ENCODE measurements around the gene RTF1. TPM values are rescaled to one million over a fixed set of nuclear protein-coding genes. Genes with fewer than 3 reads are reported as not detected.

RTF1 gene
- total and polyA plus RNA-seq, 2 experiments from 2014 or later = 39.7 to 89.1 TPM

DNA sequence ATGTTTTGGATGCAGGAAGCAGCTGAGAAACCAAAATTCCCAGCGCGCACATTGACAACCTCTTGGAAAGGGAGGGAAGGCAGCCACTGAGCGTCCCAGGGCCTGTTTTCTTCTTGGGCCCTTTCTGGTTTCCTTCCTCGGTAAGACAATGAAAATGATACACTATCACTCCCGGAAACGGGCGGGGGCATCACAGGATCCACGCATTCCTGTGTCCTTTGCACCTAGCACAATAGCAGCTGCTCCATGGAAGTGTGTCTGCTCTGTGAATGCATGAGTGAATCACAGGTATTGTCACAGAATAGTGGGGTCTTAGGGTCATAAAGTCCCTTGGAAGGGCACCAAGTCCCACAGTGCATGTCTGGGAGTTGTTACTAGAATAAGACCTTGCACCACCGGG is 70.5 kb downstream of the RTF1 start:
- Histone ChIP-seq H3K4me1 (ENCODE audit: low read depth) (peaks cover under 1% of the 10 kb centered on the region), H3K36me3 (peaks cover 4% of the 10 kb centered on the region), H3K9me3 (ENCODE audit: low read depth) (no peaks in the 10 kb centered on the region), H3K27ac (no peak overlapping the region), H3K27me3 (peaks cover 17% of the 10 kb centered on the region), H3K4me3 (no peak overlapping the region)
- DNase-seq (ENCODE audit: low read depth in 1 of 2, low spot score in 1 of 2) = no peak
- TF ChIP-seq, protein P1, sequence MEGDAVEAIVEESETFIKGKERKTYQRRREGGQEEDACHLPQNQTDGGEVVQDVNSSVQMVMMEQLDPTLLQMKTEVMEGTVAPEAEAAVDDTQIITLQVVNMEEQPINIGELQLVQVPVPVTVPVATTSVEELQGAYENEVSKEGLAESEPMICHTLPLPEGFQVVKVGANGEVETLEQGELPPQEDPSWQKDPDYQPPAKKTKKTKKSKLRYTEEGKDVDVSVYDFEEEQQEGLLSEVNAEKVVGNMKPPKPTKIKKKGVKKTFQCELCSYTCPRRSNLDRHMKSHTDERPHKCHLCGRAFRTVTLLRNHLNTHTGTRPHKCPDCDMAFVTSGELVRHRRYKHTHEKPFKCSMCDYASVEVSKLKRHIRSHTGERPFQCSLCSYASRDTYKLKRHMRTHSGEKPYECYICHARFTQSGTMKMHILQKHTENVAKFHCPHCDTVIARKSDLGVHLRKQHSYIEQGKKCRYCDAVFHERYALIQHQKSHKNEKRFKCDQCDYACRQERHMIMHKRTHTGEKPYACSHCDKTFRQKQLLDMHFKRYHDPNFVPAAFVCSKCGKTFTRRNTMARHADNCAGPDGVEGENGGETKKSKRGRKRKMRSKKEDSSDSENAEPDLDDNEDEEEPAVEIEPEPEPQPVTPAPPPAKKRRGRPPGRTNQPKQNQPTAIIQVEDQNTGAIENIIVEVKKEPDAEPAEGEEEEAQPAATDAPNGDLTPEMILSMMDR (IDR thresholded peaks at IDR 0.05; ENCODE audit: low read depth, low read length) = no peak

- H3K27ac ChIP-seq = no peak overlapping the region
- peaks cover 3% of the 10 kb centered on the region for H3K36me3 ChIP-seq
- H3K4me3 ChIP-seq = no peak overlapping the region
- peaks cover 5% of the 10 kb centered on the region for H3K4me1 ChIP-seq (ENCODE audit: low read depth)
- TF ChIP-seq, protein P1 (IDR thresholded peaks at IDR 0.05; ENCODE audit: low read depth, low read length) = no peak
- DNase-seq (ENCODE audit: low read depth in 1 of 2, low spot score in 1 of 2) = no peak
- peaks cover 17% of the 10 kb centered on the region for H3K27me3 ChIP-seq
- H3K9me3 ChIP-seq (ENCODE audit: low read depth) = no peaks in the 10 kb centered on the region
Measured at GRCh38 chr15:41487802-41488201, 70.9 kb downstream of the RTF1 start.

- Histone ChIP-seq H3K27ac (no peak overlapping the region), H3K36me3 (no peaks in the 10 kb centered on the region), H3K9me3 (ENCODE audit: low read depth) (no peaks in the 10 kb centered on the region), H3K27me3 (peaks cover 33% of the 10 kb centered on the region), H3K4me3 (no peak overlapping the region), H3K4me1 (ENCODE audit: low read depth) (peaks cover 5% of the 10 kb centered on the region)
- DNase-seq (ENCODE audit: low read depth in 1 of 2, low spot score in 1 of 2) = no peak
- TF ChIP-seq, protein P1 (IDR thresholded peaks at IDR 0.05; ENCODE audit: low read depth, low read length) = no peak
Measured at GRCh38 chr15:41489641-41490040, 72.7 kb downstream of the RTF1 start.

GRCh38 chr15:41490355-41490754 is 73.5 kb downstream of the RTF1 start:
- Histone ChIP-seq H3K4me1 (ENCODE audit: low read depth) (peaks cover 5% of the 10 kb centered on the region), H3K4me3 (no peak overlapping the region), H3K9me3 (ENCODE audit: low read depth) (no peaks in the 10 kb centered on the region), H3K27ac (no peak overlapping the region), H3K27me3 (peaks cover 40% of the 10 kb centered on the region), H3K36me3 (no peaks in the 10 kb centered on the region)
- TF ChIP-seq, protein P1 (IDR thresholded peaks at IDR 0.05; ENCODE audit: low read depth, low read length) = no peak
- DNase-seq (ENCODE audit: low read depth in 1 of 2, low spot score in 1 of 2) = peak in 1 of 2 donors; percentile 91

GRCh38 chr15:41491889-41492288 is 75.0 kb downstream of the RTF1 start:
- DNase-seq (ENCODE audit: low read depth in 1 of 2, low spot score in 1 of 2) = no peak
- Histone ChIP-seq H3K36me3 (no peaks in the 10 kb centered on the region), H3K4me1 (ENCODE audit: low read depth) (peaks cover 5% of the 10 kb centered on the region), H3K4me3 (no peak overlapping the region), H3K9me3 (ENCODE audit: low read depth) (no peaks in the 10 kb centered on the region), H3K27me3 (peaks cover 55% of the 10 kb centered on the region), H3K27ac (no peak overlapping the region)
- TF ChIP-seq, protein P1 (IDR thresholded peaks at IDR 0.05; ENCODE audit: low read depth, low read length) = no peak
